K562 (cell line): ENCODE measurements around the gene CNIH1. TPM values are rescaled to one million over a fixed set of nuclear protein-coding genes. Genes with fewer than 3 reads are reported as not detected.

ENCODE experiments used
- CLOCK ChIP-seq: fragments of 250-450 bp; sonication (Bioruptor Pico); IDR thresholded peaks from 2 replicates; pipeline ENCODE4 v1.4.0; 2020; ENCODE audit warnings: mild to moderate bottlenecking, moderate library complexity, borderline replicate concordance
- GABPB1 ChIP-seq: sonication (generic); formaldehyde crosslinking; IDR thresholded peaks from 2 replicates; pipeline ENCODE4 v1.8.0; 2022; ENCODE audit warnings: mild to moderate bottlenecking, missing genetic modification reagents
- MAFK ChIP-seq: IDR thresholded peaks from 2 replicates; pipeline ENCODE4 v1.6.1; 2011; ENCODE audit warnings: low read length, improper control_type of control experiment
- NCOA2 ChIP-seq, 2 experiments: fragments of 450-650 bp; IDR thresholded peaks; 2 replicates each; pipeline ENCODE4 v1.6.1; 2018; ENCODE audit warnings: mild to moderate bottlenecking in 2 of 2, moderate library complexity in 1 of 2; ENCODE audit not compliant: partially characterized antibody in 2 of 2
- OTX1 ChIP-seq: fragments of 450-650 bp; formaldehyde crosslinking; IDR thresholded peaks from 2 replicates; pipeline ENCODE4 v1.4.0; 2022; ENCODE audit warnings: mild to moderate bottlenecking
- PKNOX1 ChIP-seq: fragments of 450-650 bp; IDR thresholded peaks from 2 replicates; pipeline ENCODE4 v1.6.1; 2016
- RBBP5 ChIP-seq: fragments of 200-600 bp; sonication (generic); IDR thresholded peaks from 2 replicates; pipeline ENCODE4 v1.6.1; 2012; ENCODE audit warnings: borderline replicate concordance, mild to moderate bottlenecking, low read length, control low read depth, inconsistent platforms; ENCODE audit not compliant: insufficient read depth, poor library complexity, severe bottlenecking
- USF1 ChIP-seq: sonication (generic); formaldehyde crosslinking; IDR thresholded peaks from 2 replicates; pipeline ENCODE4 v1.9.0; 2022; ENCODE audit warnings: mild to moderate bottlenecking, missing genetic modification reagents
- ZNF644 ChIP-seq: fragments of 200-800 bp; sonication (Bioruptor generic); IDR thresholded peaks from 2 replicates; pipeline ENCODE4 v1.6.1; 2016; ENCODE audit warnings: low read depth, missing genetic modification characterization, missing compliant biosample characterization
- polyA plus RNA-seq, 8 experiments: library from polyadenylated mRNA; depleted of rRNA in 4 of 8; stranded (reverse) in 5 of 8; unstranded in 3 of 8; fragments of >200 nt; fragmentation: Nextera tagmentation in 2 of 8; fragmentation: Illumina TruSeq in 1 of 8; extraction: Ambion mirVana in 2 of 8; extraction: Trizol in 1 of 8; gene quantifications; 2 replicates each; pipeline versions ENCODE4 v1.2.1 to v1.2.3, GENCODE V29; 2011 to 2014; ENCODE audit warnings: inconsistent platforms in 1 of 8, missing spikeins in 1 of 8
- total RNA-seq, 7 experiments: library from RNA; depleted of rRNA in 6 of 7; stranded (reverse); fragments of >200 nt in 6 of 7; fragmentation: Illumina TruSeq in 2 of 7; extraction: Trizol in 2 of 7; gene quantifications; 2 replicates each; pipeline versions ENCODE4 v1.2.1 to v1.2.3, GENCODE V29; 2011 to 2021; ENCODE audit warnings: low replicate concordance in 1 of 7
- TF ChIP-seq, protein P1 (sequence below): fragments of 250-450 bp; sonication (Bioruptor Pico); IDR thresholded peaks from 2 replicates; pipeline ENCODE4 v1.4.0; 2020; ENCODE audit warnings: mild to moderate bottlenecking, moderate library complexity
- TF ChIP-seq, protein P2 (sequence below), 2 experiments: fragments of 450-650 bp; conservative IDR thresholded peaks; 2 replicates each; pipeline ENCODE4 v1.6.1; 2017; ENCODE audit warnings: mild to moderate bottlenecking in 2 of 2, moderate library complexity in 2 of 2
- TF ChIP-seq, protein P3 (sequence below): fragments of 450-650 bp; IDR thresholded peaks from 2 replicates; pipeline ENCODE4 v1.6.1; 2018; ENCODE audit warnings: mild to moderate bottlenecking, low read depth; ENCODE audit not compliant: partially characterized antibody

CNIH1 gene
- total and polyA plus RNA-seq, 9 of the 15 experiments (the other 6 are each of a cell fraction or from before 2014, with no cell fraction given), result 13.9 to 283 (median 77.3) TPM

- TF ChIP-seq, protein P1, sequence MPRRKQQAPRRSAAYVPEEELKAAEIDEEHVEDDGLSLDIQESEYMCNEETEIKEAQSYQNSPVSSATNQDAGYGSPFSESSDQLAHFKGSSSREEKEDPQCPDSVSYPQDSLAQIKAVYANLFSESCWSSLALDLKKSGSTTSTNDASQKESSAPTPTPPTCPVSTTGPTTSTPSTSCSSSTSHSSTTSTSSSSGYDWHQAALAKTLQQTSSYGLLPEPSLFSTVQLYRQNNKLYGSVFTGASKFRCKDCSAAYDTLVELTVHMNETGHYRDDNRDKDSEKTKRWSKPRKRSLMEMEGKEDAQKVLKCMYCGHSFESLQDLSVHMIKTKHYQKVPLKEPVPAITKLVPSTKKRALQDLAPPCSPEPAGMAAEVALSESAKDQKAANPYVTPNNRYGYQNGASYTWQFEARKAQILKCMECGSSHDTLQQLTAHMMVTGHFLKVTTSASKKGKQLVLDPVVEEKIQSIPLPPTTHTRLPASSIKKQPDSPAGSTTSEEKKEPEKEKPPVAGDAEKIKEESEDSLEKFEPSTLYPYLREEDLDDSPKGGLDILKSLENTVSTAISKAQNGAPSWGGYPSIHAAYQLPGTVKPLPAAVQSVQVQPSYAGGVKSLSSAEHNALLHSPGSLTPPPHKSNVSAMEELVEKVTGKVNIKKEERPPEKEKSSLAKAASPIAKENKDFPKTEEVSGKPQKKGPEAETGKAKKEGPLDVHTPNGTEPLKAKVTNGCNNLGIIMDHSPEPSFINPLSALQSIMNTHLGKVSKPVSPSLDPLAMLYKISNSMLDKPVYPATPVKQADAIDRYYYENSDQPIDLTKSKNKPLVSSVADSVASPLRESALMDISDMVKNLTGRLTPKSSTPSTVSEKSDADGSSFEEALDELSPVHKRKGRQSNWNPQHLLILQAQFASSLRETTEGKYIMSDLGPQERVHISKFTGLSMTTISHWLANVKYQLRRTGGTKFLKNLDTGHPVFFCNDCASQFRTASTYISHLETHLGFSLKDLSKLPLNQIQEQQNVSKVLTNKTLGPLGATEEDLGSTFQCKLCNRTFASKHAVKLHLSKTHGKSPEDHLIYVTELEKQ (CRISPR knock-in tag), result no peak
- TF ChIP-seq RBBP5, result peak; percentile 72
- TF ChIP-seq CLOCK (CRISPR knock-in tag), result no peak
- TF ChIP-seq, protein P2, sequence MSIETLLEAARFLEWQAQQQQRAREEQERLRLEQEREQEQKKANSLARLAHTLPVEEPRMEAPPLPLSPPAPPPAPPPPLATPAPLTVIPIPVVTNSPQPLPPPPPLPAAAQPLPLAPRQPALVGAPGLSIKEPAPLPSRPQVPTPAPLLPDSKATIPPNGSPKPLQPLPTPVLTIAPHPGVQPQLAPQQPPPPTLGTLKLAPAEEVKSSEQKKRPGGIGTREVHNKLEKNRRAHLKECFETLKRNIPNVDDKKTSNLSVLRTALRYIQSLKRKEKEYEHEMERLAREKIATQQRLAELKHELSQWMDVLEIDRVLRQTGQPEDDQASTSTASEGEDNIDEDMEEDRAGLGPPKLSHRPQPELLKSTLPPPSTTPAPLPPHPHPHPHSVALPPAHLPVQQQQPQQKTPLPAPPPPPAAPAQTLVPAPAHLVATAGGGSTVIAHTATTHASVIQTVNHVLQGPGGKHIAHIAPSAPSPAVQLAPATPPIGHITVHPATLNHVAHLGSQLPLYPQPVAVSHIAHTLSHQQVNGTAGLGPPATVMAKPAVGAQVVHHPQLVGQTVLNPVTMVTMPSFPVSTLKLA (conservative IDR thresholded peaks at IDR 0.05), result peak; percentile 38 to 67
- no peak for TF ChIP-seq MAFK
- no peak for TF ChIP-seq OTX1 (CRISPR knock-in tag)
- TF ChIP-seq USF1 (CRISPR knock-in tag), result no peak; the same call in 1 of the 2 replicates
- TF ChIP-seq PKNOX1, result peak; percentile 92
- no peak for TF ChIP-seq GABPB1 (CRISPR knock-in tag)
- TF ChIP-seq ZNF644 (tag), result no peak
- no peak for TF ChIP-seq NCOA2 (IDR thresholded peaks at IDR 0.05; ENCODE audit: partially characterized antibody in 2 of 2)
- TF ChIP-seq, protein P3, sequence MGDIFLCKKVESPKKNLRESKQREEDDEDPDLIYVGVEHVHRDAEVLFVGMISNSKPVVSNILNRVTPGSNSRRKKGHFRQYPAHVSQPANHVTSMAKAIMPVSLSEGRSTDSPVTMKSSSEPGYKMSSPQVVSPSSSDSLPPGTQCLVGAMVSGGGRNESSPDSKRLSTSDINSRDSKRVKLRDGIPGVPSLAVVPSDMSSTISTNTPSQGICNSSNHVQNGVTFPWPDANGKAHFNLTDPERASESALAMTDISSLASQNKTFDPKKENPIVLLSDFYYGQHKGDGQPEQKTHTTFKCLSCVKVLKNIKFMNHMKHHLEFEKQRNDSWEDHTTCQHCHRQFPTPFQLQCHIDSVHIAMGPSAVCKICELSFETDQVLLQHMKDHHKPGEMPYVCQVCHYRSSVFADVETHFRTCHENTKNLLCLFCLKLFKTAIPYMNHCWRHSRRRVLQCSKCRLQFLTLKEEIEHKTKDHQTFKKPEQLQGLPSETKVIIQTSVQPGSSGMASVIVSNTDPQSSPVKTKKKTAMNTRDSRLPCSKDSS, result no peak
Measured at GRCh38 chr14:54396493-54397335, 44.5 kb downstream of the CNIH1 start, which contains the start of gene CDKN3 (continued).
